GM12873 (cell line): Measurements from ENCODE around the gene PRKCH.

Experiments
- CTCF ChIP-seq: IDR thresholded peaks from 2 replicates; pipeline ENCODE4 v1.5.1; 2012; ENCODE audit warnings: low read depth, mild to moderate bottlenecking, moderate library complexity, low read length, control low read depth; ENCODE audit not compliant: insufficient read depth; ENCODE audit errors: missing control alignments

The PRKCH gene

GRCh38 chr14:61586544-61587055 lies 265.2 kb downstream of the PRKCH start:
- no peak for TF ChIP-seq CTCF

GRCh38 chr14:61587081-61587713 lies 265.8 kb downstream of the PRKCH start:
- no peak for TF ChIP-seq CTCF

- TF ChIP-seq CTCF, result no peak
Observed at GRCh38 chr14:61588419-61588901, 267.1 kb downstream of the PRKCH start.

- no peak for TF ChIP-seq CTCF
Observed at GRCh38 chr14:61589691-61590581, 268.6 kb downstream of the PRKCH start.

- TF ChIP-seq CTCF, result no peak
Observed at GRCh38 chr14:61591862-61592261, 270.5 kb downstream of the PRKCH start.

GRCh38 chr14:61593330-61593729 lies 272.0 kb downstream of the PRKCH start:
- no peak for TF ChIP-seq CTCF

- no peak for TF ChIP-seq CTCF
Observed at GRCh38 chr14:61596990-61597389, 275.6 kb downstream of the PRKCH start.
